Keratinocyte (primary cell): Measurements from ENCODE around the gene SPTAN1.

Experiments used
- EZH2 ChIP-seq: IDR thresholded peaks from one replicate; pipeline ENCODE4 v1.6.1; 2012; ENCODE audit warnings: inconsistent platforms, mild to moderate bottlenecking, low read length, moderate library complexity
- TF ChIP-seq, protein P1 (sequence below), 3 experiments: IDR thresholded peaks in 1 of 3; conservative IDR thresholded peaks in 1 of 3; optimal IDR thresholded peaks in 1 of 3; 2 replicates in 2 of 3; 3 replicates in 1 of 3; pipeline versions ENCODE3 to v1.5.1; 2011; ENCODE audit warnings: low read length in 3 of 3, mild to moderate bottlenecking in 3 of 3, moderate library complexity in 2 of 3, control low read depth in 1 of 3, inconsistent platforms in 1 of 3; ENCODE audit not compliant: insufficient read depth in 2 of 3; ENCODE audit errors: extremely low read depth in 1 of 3

DNA sequence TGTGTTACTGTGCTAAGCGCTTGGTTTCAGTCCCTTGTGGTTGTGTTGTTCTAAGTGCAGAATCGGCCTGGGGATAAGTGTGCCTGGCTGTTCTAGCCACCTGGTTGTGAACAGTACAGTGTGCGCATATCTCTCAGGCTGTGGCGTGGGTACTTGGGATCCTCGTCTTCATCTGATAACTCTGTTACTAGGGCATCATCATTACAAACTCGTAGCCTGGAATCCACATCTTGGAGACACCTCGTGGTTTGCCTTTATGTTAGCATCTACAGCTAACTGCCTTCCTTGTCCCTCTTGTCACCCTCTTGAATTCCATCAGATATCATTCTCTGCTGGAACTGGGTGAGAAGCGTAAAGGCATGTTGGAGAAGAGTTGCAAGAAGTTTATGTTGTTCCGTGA is 41.5 kb downstream of the SPTAN1 start:
- TF ChIP-seq, protein P1, sequence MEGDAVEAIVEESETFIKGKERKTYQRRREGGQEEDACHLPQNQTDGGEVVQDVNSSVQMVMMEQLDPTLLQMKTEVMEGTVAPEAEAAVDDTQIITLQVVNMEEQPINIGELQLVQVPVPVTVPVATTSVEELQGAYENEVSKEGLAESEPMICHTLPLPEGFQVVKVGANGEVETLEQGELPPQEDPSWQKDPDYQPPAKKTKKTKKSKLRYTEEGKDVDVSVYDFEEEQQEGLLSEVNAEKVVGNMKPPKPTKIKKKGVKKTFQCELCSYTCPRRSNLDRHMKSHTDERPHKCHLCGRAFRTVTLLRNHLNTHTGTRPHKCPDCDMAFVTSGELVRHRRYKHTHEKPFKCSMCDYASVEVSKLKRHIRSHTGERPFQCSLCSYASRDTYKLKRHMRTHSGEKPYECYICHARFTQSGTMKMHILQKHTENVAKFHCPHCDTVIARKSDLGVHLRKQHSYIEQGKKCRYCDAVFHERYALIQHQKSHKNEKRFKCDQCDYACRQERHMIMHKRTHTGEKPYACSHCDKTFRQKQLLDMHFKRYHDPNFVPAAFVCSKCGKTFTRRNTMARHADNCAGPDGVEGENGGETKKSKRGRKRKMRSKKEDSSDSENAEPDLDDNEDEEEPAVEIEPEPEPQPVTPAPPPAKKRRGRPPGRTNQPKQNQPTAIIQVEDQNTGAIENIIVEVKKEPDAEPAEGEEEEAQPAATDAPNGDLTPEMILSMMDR (optimal IDR thresholded peaks at IDR 0.05 in 1 of 3, IDR thresholded peaks at IDR 0.05 in 1 of 3, conservative IDR thresholded peaks at IDR 0.05 in 1 of 3; ENCODE audit: extremely low read depth in 1 of 3, insufficient read depth in 2 of 3, low read length in 3 of 3): no peak
- no peak for TF ChIP-seq EZH2
